RKO (cell line): ENCODE data around the gene PCDHGA9.
"Not testable (repeated sequence)": the region's sequence is repeated elsewhere in the genome, so short reads cannot be mapped to it uniquely, and the experiment has no call there.

ENCODE experiments used
- DNase-seq: peaks from one replicate; pipeline ENCODE4 v3.0.0-alpha.2; 2016; ENCODE audit warnings: low spot score

Gene PCDHGA9

GRCh38 chr5:141384471-141385267 is 17.9 kb upstream of the PCDHGA9 start:
- DNase-seq: no peak

GRCh38 chr5:141387557-141388311 is 14.8 kb upstream of the PCDHGA9 start, which contains the start of gene PCDHGB4:
TSS of gene PCDHGB4 (plus strand) at chr5:141387698. CDS start at chr5:141387885, 187 bp downstream.
- DNase-seq: not testable (repeated sequence)

- no peak for DNase-seq
These were observed 13.9 kb upstream of the PCDHGA9 start for GRCh38 chr5:141388661-141389060.

GRCh38 chr5:141389153-141390042 is 13.2 kb upstream of the PCDHGA9 start:
- no peak for DNase-seq

DNA sequence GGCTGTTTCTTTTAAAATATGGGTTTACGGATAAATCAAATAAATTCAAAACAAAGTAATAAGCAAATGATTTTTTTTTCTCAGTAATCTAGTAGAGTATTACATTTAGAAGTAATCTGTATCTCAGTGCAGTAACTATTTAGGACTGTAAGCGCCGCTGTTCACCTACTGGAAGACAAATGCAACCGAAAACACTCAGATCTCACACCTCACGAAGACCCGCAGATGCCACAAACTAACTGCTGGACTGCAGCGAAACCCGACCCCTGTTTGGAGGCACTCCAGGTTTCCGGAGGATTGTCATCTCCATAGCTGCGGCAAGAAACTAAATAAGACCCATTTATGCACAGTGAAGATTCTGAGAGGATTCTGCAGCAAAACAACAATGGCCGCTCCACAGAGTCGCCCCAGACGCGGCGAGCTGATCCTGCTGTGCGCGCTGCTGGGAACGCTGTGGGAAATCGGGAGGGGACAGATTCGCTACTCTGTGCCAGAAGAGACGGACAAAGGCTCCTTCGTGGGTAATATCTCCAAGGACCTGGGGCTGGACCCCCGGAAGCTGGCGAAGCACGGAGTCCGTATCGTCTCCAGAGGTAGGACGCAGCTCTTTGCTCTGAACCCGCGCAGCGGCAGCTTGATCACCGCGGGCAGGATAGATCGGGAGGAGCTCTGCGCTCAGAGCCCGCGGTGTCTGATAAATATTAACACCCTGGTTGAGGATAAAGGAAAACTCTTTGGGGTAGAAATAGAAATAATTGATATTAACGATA is 10.0 kb upstream of the PCDHGA9 start, which contains the start of gene PCDHGA8:
TSS of gene PCDHGA8 (plus strand) at position 205 of the 770 bp plus-strand sequence. CDS start at position 386, 181 bp downstream.
- no peak for DNase-seq

DNA sequence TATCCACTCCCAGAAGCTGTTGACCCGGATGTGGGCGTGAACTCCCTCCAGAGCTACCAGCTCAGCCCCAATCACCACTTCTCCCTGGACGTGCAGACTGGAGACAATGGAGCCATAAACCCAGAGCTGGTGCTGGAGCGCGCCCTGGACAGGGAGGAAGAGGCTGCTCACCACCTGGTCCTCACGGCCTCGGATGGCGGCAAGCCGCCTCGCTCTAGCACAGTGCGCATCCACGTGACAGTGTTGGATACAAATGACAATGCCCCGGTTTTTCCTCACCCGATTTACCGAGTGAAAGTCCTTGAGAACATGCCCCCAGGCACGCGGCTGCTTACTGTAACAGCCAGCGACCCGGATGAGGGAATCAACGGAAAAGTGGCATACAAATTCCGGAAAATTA is 9.3 kb upstream of the PCDHGA9 start:
- no peak for DNase-seq

GRCh38 chr5:141394401-141395187 is 8.0 kb upstream of the PCDHGA9 start:
- not testable (repeated sequence) for DNase-seq

GRCh38 chr5:141397756-141398551 is 4.6 kb upstream of the PCDHGA9 start, which contains the start of gene PCDHGB5:
TSS of gene PCDHGB5 (plus strand) at chr5:141397947. CDS start at chr5:141398128, 181 bp downstream.
- not testable (repeated sequence) for DNase-seq

- DNase-seq: no peak
These were observed 4.0 kb upstream of the PCDHGA9 start for GRCh38 chr5:141398608-141399007.

DNA sequence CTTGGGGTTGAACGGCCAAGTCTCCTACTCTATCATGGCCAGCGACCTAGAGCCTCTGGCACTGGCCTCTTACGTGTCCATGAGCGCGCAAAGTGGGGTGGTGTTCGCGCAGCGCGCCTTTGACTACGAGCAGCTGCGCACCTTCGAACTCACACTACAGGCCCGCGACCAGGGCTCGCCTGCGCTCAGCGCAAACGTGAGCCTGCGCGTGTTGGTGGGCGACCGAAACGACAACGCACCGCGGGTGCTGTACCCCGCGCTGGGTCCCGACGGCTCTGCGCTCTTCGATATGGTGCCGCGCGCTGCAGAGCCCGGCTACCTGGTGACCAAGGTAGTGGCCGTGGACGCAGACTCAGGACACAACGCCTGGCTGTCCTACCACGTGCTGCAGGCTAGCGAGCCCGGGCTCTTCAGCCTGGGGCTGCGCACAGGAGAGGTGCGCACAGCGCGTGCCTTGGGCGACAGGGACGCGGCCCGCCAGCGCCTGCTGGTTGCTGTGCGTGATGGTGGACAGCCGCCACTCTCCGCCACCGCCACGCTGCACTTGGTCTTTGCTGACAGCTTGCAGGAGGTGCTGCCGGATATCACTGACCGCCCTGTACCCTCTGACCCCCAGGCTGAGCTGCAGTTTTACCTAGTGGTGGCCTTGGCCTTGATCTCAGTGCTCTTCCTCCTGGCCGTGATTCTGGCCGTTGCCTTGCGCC is 2.9 kb upstream of the PCDHGA9 start:
- DNase-seq: no peak

DNA sequence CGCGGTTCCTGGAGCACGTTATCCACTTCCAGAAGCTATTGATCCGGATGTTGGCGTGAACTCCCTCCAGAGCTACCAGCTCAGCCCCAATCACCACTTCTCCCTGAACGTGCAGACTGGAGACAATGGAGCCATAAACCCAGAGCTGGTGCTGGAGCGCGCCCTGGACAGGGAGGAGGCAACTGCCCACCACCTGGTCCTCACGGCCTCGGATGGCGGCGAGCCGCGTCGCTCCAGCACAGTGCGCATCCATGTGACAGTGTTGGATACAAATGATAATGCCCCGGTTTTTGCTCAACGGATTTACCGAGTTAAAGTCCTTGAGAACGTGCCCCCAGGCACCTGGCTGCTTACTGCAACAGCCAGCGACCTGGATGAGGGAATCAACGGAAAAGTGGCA is 809 bp downstream of the PCDHGA9 start:
- DNase-seq: no peak

DNA sequence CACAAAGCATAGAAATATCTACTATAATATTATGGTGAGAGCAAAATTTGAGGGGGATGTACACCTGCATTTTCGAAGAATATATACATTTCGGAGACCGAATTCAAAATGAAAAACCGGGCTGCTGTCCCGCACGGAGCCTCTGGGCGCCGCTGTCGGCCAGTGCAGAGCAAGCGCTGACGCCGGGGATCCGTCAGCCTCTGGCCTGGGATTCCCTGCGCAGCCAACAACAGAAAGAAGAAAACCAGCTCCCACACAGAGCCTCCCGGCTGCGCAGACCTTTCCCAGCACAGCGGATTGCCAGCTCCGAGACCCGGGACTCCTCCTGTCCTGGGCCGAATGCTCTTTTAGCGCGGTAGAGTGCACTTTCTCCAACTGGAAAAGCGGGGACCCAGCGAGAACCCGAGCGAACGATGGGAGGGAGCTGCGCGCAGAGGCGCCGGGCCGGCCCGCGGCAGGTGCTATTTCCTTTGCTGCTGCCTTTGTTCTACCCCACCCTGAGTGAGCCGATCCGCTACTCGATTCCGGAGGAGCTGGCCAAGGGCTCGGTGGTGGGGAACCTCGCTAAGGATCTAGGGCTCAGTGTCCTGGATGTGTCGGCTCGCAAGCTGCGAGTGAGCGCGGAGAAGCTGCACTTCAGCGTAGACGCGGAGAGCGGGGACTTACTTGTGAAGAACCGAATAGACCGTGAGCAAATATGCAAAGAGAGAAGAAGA is 5.4 kb downstream of the PCDHGA9 start, which contains the start of gene PCDHGB6:
TSS of gene PCDHGB6 (plus strand) at position 232 of the 716 bp plus-strand sequence. CDS start at position 414, 182 bp downstream.
- not testable (repeated sequence) for DNase-seq

- DNase-seq: no peak
These were observed 7.2 kb downstream of the PCDHGA9 start for GRCh38 chr5:141409598-141410306.

GRCh38 chr5:141411575-141411974 is 9.0 kb downstream of the PCDHGA9 start:
- no peak for DNase-seq

- peak; percentile 82 for DNase-seq
These were observed 10.4 kb downstream of the PCDHGA9 start, which contains the start of gene PCDHGA10 for GRCh38 chr5:141412854-141413539. TSS of gene PCDHGA10 (plus strand) at chr5:141412987. CDS start at chr5:141413176, 189 bp downstream.

GRCh38 chr5:141413540-141414069 is 11.0 kb downstream of the PCDHGA9 start:
- DNase-seq: peak; percentile 20
